Measurements from ENCODE around the gene RNU6-7. TPM values are rescaled to one million over a fixed set of nuclear protein-coding genes. Genes with fewer than 3 reads are reported as not detected.

Gene RNU6-7
- total and polyA plus RNA-seq, 2 donors (not counting 1 experiment from before 2014, with no cell fraction given): not detected

GRCh38 chr14:32250681-32251080, 48.8 kb downstream of the RNU6-7 start:
- H3K4me1 ChIP-seq (ENCODE audit: control insufficient read depth, extremely low read depth, insufficient read depth, low read length): peaks cover 2% of the 10 kb centered on the region
- no peak overlapping the region for H2AFZ ChIP-seq (ENCODE audit: low read length)
- no peak overlapping the region for H3K27ac ChIP-seq (ENCODE audit: insufficient read depth, low read length)
- H3K9me3 ChIP-seq (ENCODE audit: control insufficient read depth, insufficient read depth, low read depth, low read length): no peaks in the 10 kb centered on the region
- no peaks in the 10 kb centered on the region for H3K27me3 ChIP-seq (ENCODE audit: control insufficient read depth, insufficient read depth, low read length)
- no peak overlapping the region for H3K4me2 ChIP-seq (ENCODE audit: extremely low read depth, insufficient read depth, low read length)
- DNase-seq (ENCODE audit: low read depth in 2 of 2): no peak
- no peak overlapping the region for H3K4me3 ChIP-seq (replicated peaks in 1 of 4; ENCODE audit: control extremely low read depth in 1 of 4, insufficient read depth in 1 of 4, low read depth in 3 of 4, low read length in 4 of 4)
- H3K9ac ChIP-seq (ENCODE audit: insufficient read depth, low read length): no peak overlapping the region
- no peaks in the 10 kb centered on the region for H4K20me1 ChIP-seq (ENCODE audit: control insufficient read depth, extremely low read depth, insufficient read depth, low read length)
- no peak for TF ChIP-seq EZH2 (IDR thresholded peaks at IDR 0.05; ENCODE audit: low read length, missing control alignments)
- TF ChIP-seq, protein P1, sequence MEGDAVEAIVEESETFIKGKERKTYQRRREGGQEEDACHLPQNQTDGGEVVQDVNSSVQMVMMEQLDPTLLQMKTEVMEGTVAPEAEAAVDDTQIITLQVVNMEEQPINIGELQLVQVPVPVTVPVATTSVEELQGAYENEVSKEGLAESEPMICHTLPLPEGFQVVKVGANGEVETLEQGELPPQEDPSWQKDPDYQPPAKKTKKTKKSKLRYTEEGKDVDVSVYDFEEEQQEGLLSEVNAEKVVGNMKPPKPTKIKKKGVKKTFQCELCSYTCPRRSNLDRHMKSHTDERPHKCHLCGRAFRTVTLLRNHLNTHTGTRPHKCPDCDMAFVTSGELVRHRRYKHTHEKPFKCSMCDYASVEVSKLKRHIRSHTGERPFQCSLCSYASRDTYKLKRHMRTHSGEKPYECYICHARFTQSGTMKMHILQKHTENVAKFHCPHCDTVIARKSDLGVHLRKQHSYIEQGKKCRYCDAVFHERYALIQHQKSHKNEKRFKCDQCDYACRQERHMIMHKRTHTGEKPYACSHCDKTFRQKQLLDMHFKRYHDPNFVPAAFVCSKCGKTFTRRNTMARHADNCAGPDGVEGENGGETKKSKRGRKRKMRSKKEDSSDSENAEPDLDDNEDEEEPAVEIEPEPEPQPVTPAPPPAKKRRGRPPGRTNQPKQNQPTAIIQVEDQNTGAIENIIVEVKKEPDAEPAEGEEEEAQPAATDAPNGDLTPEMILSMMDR (conservative IDR thresholded peaks at IDR 0.05 in 1 of 2, IDR thresholded peaks at IDR 0.05 in 1 of 2; ENCODE audit: low read depth in 1 of 2, low read length in 2 of 2): no peak
- H3K36me3 ChIP-seq (ENCODE audit: control insufficient read depth, insufficient read depth, low read length): no peaks in the 10 kb centered on the region
- no peaks in the 10 kb centered on the region for H3K79me2 ChIP-seq (ENCODE audit: control insufficient read depth, insufficient read depth, low read length)

DNA sequence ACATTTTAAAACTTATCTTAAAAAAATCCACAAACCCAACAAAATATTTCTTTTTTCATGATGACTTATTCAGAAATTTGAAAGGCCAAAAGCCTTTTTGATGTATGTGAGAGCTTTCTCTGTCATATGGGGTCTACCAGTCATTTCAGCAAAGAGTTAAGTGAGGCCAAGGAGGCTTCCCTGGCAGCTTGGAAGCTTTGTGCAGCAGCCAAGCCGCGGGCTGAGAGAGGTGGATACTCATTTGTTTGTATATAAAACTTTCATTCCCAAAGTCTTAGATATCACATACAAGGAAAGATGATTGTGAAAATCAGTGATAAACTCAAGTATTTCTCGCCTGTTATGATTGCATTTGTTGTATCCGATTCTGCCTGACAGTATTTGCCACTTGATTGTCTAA, 49.7 kb downstream of the RNU6-7 start:
- Histone ChIP-seq H3K79me2 (ENCODE audit: control insufficient read depth, insufficient read depth, low read length) (no peaks in the 10 kb centered on the region), H2AFZ (ENCODE audit: low read length) (peak overlapping the region; percentile 51), H3K4me2 (ENCODE audit: extremely low read depth, insufficient read depth, low read length) (no peak overlapping the region), H4K20me1 (ENCODE audit: control insufficient read depth, extremely low read depth, insufficient read depth, low read length) (no peaks in the 10 kb centered on the region), H3K9me3 (ENCODE audit: control insufficient read depth, insufficient read depth, low read depth, low read length) (no peaks in the 10 kb centered on the region), H3K27ac (ENCODE audit: insufficient read depth, low read length) (no peak overlapping the region), H3K36me3 (ENCODE audit: control insufficient read depth, insufficient read depth, low read length) (no peaks in the 10 kb centered on the region), H3K27me3 (ENCODE audit: control insufficient read depth, insufficient read depth, low read length) (no peaks in the 10 kb centered on the region), H3K4me3 (replicated peaks in 1 of 4; ENCODE audit: control extremely low read depth in 1 of 4, insufficient read depth in 1 of 4, low read depth in 3 of 4, low read length in 4 of 4) (no peak overlapping the region), H3K9ac (ENCODE audit: insufficient read depth, low read length) (no peak overlapping the region), H3K4me1 (ENCODE audit: control insufficient read depth, extremely low read depth, insufficient read depth, low read length) (peaks cover 2% of the 10 kb centered on the region)
- no peak for TF ChIP-seq EZH2 (IDR thresholded peaks at IDR 0.05; ENCODE audit: low read length, missing control alignments)
- TF ChIP-seq, protein P1 (conservative IDR thresholded peaks at IDR 0.05 in 1 of 2, IDR thresholded peaks at IDR 0.05 in 1 of 2; ENCODE audit: low read depth in 1 of 2, low read length in 2 of 2): no peak
- peak in 1 of 2 donors; percentile 29 for DNase-seq (ENCODE audit: low read depth in 2 of 2)

Other genes with a start within 250 kb of the RNU6-7 start
- gene ARHGAP5, start 124.7 kb upstream of the RNU6-7 start, total RNA-seq: 68.4 and 76.3 TPM in 2 replicates
- gene ARHGAP5, start 124.7 kb upstream of the RNU6-7 start, polyA plus RNA-seq: 23.5 and 37.0 TPM in 2 replicates
- not detected in 2 replicates for gene RNU6-8, start 1.2 kb downstream of the RNU6-7 start, total RNA-seq
- gene RNU6-8, start 1.2 kb downstream of the RNU6-7 start, polyA plus RNA-seq: not detected in 2 replicates
- gene AKAP6, start 127.3 kb downstream of the RNU6-7 start, total RNA-seq: 1.0 and 10.9 TPM in 2 replicates
- 2.7 and 3.3 TPM in 2 replicates for gene AKAP6, start 127.3 kb downstream of the RNU6-7 start, polyA plus RNA-seq

All from fibroblast of lung (primary cell).